Smooth muscle cell (in vitro differentiated cells): ENCODE measurements around the gene SPAG17. TPM values are rescaled to one million over a fixed set of nuclear protein-coding genes. Genes with fewer than 3 reads are reported as not detected.

ENCODE experiments used
- DNase-seq: peaks from one replicate; lab custom pipeline; 2025; ENCODE audit not compliant: unreplicated experiment; lab: John Stamatoyannopoulos, UW
- H2AFZ ChIP-seq: fragments of 200-600 bp; sonication (generic); 2 replicates; pipeline ENCODE4 v1.6.0; 2016; ENCODE audit warnings: antibody characterized with exemption, low read depth, mild to moderate bottlenecking
- H3F3A ChIP-seq: fragments of 200-600 bp; sonication (generic); 2 replicates; pipeline ENCODE4 v1.6.0; 2017; ENCODE audit warnings: antibody characterized with exemption, low read depth
- H3K27ac ChIP-seq: fragments of 200-600 bp; sonication (generic); 2 replicates; pipeline ENCODE4 v1.5.1; 2016; ENCODE audit warnings: low read depth, mild to moderate bottlenecking
- H3K27me3 ChIP-seq: fragments of 200-600 bp; sonication (generic); 2 replicates; pipeline ENCODE4 v1.6.1; 2016; ENCODE audit warnings: low read depth, mild to moderate bottlenecking
- H3K36me3 ChIP-seq: fragments of 200-600 bp; sonication (generic); 2 replicates; pipeline ENCODE4 v1.5.1; 2016; ENCODE audit warnings: low read depth
- H3K4me1 ChIP-seq: fragments of 200-600 bp; sonication (generic); 2 replicates; pipeline ENCODE4 v1.5.1; 2016; ENCODE audit warnings: low read depth
- H3K4me2 ChIP-seq: fragments of 200-600 bp; sonication (generic); 2 replicates; pipeline ENCODE4 v1.6.0; 2016; ENCODE audit warnings: mild to moderate bottlenecking
- H3K4me3 ChIP-seq: fragments of 200-600 bp; sonication (generic); 2 replicates; pipeline ENCODE4 v1.5.1; 2016; ENCODE audit warnings: mild to moderate bottlenecking
- H3K79me2 ChIP-seq: fragments of 200-600 bp; sonication (generic); 2 replicates; pipeline ENCODE4 v1.6.0; 2016; ENCODE audit warnings: low read depth, mild to moderate bottlenecking
- H3K9ac ChIP-seq: fragments of 200-600 bp; sonication (generic); 2 replicates; pipeline ENCODE4 v1.6.0; 2016; ENCODE audit warnings: low read depth
- H3K9me3 ChIP-seq: fragments of 200-600 bp; sonication (generic); replicated peaks from 2 replicates; pipeline ENCODE4 v1.5.1; 2016; ENCODE audit warnings: low read depth
- H4K20me1 ChIP-seq: fragments of 200-600 bp; sonication (generic); 2 replicates; pipeline ENCODE4 v1.6.0; 2016; ENCODE audit warnings: low read depth
- WGBS: methylation state at CpG from one replicate; pipeline ENCODE4 v1.1.7; 2016; ENCODE audit warnings: low lambda C conversion rate; 5-methylcytosine and 5-hydroxymethylcytosine counted together
- polyA plus RNA-seq: library from polyadenylated mRNA; unstranded; fragments of >200 nt; fragmentation: Nextera tagmentation; extraction: Ambion mirVana; gene quantifications from 2 replicates; pipeline ENCODE4 v1.2.1, GENCODE V29; 2016
- total RNA-seq: library from RNA; depleted of rRNA; stranded (reverse); fragments of >200 nt; gene quantifications from 2 replicates; pipeline ENCODE4 v1.2.3, GENCODE V29; 2014
- TF ChIP-seq, protein P1 (sequence below): fragments of 200-600 bp; sonication (generic); IDR thresholded peaks from 2 replicates; pipeline ENCODE4 v1.5.1; 2017; ENCODE audit warnings: borderline replicate concordance, mild to moderate bottlenecking, antibody characterized with exemption; ENCODE audit not compliant: insufficient read depth, poor library complexity, severe bottlenecking

SPAG17 gene
- total and polyA plus RNA-seq, 2 experiments from 2014 or later = 1.1 to 11.1 TPM

DNA sequence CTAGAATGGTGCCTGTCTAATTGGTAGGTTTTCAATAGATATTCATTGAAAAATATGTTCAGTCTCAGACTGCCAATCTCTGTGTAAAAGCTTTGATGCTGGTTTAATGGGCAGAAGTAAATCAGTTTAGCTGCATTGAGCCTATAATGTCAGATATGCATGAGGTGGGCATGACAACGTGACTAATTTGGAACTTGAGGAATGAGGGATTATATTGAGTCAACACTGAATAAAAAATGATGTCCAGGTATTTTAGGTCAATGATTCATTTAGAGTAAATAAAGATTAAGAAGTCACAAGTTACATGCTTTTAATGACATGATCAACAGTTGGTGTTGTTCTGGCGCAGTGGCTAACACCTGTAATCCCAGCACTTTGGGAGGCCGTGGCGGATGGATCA lies 252.5 kb downstream of the SPAG17 start:
- no peak overlapping the region for H3K4me3 ChIP-seq
- H3K9ac ChIP-seq = no peak overlapping the region
- H3K27ac ChIP-seq = no peak overlapping the region
- TF ChIP-seq, protein P1, sequence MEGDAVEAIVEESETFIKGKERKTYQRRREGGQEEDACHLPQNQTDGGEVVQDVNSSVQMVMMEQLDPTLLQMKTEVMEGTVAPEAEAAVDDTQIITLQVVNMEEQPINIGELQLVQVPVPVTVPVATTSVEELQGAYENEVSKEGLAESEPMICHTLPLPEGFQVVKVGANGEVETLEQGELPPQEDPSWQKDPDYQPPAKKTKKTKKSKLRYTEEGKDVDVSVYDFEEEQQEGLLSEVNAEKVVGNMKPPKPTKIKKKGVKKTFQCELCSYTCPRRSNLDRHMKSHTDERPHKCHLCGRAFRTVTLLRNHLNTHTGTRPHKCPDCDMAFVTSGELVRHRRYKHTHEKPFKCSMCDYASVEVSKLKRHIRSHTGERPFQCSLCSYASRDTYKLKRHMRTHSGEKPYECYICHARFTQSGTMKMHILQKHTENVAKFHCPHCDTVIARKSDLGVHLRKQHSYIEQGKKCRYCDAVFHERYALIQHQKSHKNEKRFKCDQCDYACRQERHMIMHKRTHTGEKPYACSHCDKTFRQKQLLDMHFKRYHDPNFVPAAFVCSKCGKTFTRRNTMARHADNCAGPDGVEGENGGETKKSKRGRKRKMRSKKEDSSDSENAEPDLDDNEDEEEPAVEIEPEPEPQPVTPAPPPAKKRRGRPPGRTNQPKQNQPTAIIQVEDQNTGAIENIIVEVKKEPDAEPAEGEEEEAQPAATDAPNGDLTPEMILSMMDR = no peak
- peaks cover 16% of the 10 kb centered on the region for H3K36me3 ChIP-seq
- no peak for DNase-seq
- no peak overlapping the region for H2AFZ ChIP-seq
- WGBS = 100% methylated on average over 4 of the region's 4 CpGs
- no peaks in the 10 kb centered on the region for H3K9me3 ChIP-seq
- H3K79me2 ChIP-seq = peaks cover 48% of the 10 kb centered on the region
- H3K4me1 ChIP-seq = peaks cover 19% of the 10 kb centered on the region
- H3K27me3 ChIP-seq = no peaks in the 10 kb centered on the region
- no peaks in the 10 kb centered on the region for H3F3A ChIP-seq
- H4K20me1 ChIP-seq = peaks cover 14% of the 10 kb centered on the region
- H3K4me2 ChIP-seq = no peak overlapping the region

- Histone ChIP-seq H3K4me2 (peak overlapping the region; percentile 89), H2AFZ (peak overlapping the region; percentile 85), H3K9me3 (no peaks in the 10 kb centered on the region), H3K36me3 (peaks cover 10% of the 10 kb centered on the region), H4K20me1 (peaks cover 35% of the 10 kb centered on the region), H3K4me1 (peaks cover 19% of the 10 kb centered on the region), H3K4me3 (peak overlapping the region; percentile 77), H3K79me2 (peaks cover 69% of the 10 kb centered on the region), H3F3A (no peaks in the 10 kb centered on the region), H3K27ac (peak overlapping the region; percentile 6), H3K27me3 (no peaks in the 10 kb centered on the region), H3K9ac (peak overlapping the region; percentile 69)
- no peak for DNase-seq
- TF ChIP-seq, protein P1 = no peak
- 6% methylated on average over 6 of the region's 6 CpGs for WGBS
Observed at GRCh38 chr1:117930484-117930883, 254.5 kb downstream of the SPAG17 start.

DNA sequence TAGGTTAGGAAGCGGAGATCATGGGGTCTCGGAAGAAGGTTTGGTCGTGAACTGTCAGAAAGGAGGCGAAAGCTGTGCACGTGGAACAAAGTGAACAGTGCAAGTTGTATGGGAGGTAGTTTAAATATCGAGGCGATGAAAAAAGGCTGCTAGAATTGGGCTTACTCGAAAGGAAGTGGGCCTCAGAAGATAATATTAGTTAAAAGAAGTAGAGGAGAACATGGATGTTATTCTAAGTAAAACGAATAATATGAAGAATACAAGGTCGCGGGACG lies 254.9 kb downstream of the SPAG17 start:
- peak overlapping the region; percentile 6 for H3K27ac ChIP-seq
- TF ChIP-seq, protein P1 = no peak
- peaks cover 19% of the 10 kb centered on the region for H3K4me1 ChIP-seq
- H3K27me3 ChIP-seq = no peaks in the 10 kb centered on the region
- H3K4me2 ChIP-seq = peak overlapping the region; percentile 89
- WGBS = 1% methylated on average over 12 of the region's 12 CpGs
- H3K9me3 ChIP-seq = no peaks in the 10 kb centered on the region
- H4K20me1 ChIP-seq = peaks cover 37% of the 10 kb centered on the region
- H3F3A ChIP-seq = no peaks in the 10 kb centered on the region
- peaks cover 7% of the 10 kb centered on the region for H3K36me3 ChIP-seq
- no peak for DNase-seq
- H3K4me3 ChIP-seq = peak overlapping the region; percentile 77
- peak overlapping the region; percentile 85 for H2AFZ ChIP-seq
- peak overlapping the region; percentile 69 for H3K9ac ChIP-seq
- peaks cover 70% of the 10 kb centered on the region for H3K79me2 ChIP-seq

DNA sequence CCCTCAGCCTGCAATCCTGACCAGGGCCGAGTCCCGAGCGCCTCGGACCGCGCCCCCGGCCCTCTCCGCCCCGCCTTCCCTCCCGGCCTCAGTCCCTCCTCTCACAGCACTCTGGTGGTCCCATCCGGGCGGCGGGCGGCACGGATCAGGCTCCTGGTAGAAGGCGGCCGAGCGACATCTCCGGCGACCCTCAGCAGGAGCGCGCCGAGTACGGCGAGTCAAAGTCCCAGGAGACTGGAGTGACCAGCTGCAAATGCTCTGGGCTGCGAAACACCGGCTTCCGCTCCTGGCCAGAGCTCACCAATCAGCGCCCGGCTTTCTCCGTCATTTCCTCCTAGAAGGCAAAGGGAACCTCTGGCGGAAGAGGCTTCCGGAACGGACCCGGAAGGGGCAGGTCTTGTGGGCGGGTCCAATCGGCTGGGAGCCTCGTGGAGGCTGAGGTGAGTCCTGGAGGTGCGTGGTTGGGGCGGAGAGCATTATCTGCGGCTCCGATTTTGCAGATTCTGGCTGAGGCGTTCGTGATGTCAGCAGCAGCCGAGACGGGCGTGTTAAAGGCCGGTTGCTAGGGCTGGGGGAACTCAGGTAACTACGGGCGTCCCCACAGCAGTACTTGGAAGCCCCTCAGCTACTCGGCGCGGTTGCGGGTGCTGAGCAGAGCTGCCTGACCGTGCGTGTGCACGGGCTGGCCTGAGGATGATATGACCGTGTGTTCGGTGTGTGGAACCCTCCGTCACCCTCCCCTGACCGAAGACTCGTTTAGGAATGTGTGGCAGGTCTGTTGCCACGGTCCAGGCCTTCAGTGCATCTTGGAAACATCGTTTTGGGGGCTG lies 255.5 kb downstream of the SPAG17 start, which contains the start of the genes GDAP2 and WDR3:
Gene GDAP2 (minus strand): TSS at position 279 of the 830 bp plus-strand sequence. CDS start 9,264 bp downstream, outside the sequence.
Gene WDR3 (plus strand): TSS at position 397 of the 830 bp plus-strand sequence. CDS start 3,581 bp downstream, outside the sequence.
- no peaks in the 10 kb centered on the region for H3F3A ChIP-seq
- no peaks in the 10 kb centered on the region for H3K9me3 ChIP-seq
- TF ChIP-seq, protein P1 = no peak
- H3K4me1 ChIP-seq = peaks cover 19% of the 10 kb centered on the region
- peaks cover 3% of the 10 kb centered on the region for H3K36me3 ChIP-seq
- peak within 1 kb of the TSS; percentile 53 for H3K27ac ChIP-seq
- peaks cover 43% of the 10 kb centered on the region for H4K20me1 ChIP-seq
- peak within 1 kb of the TSS; percentile 89 for H3K4me2 ChIP-seq
- H3K79me2 ChIP-seq = peaks cover 72% of the 10 kb centered on the region
- H3K9ac ChIP-seq = peak within 1 kb of the TSS; percentile 69
- peak within 1 kb of the TSS; percentile 85 for H2AFZ ChIP-seq
- under 1% methylated on average over 47 of the region's 64 CpGs for WGBS
- H3K27me3 ChIP-seq = no peaks in the 10 kb centered on the region
- peak within 1 kb of the TSS; percentile 77 for H3K4me3 ChIP-seq
- DNase-seq = peak; percentile 67
